SK-N-DZ (cell line): Measurements from ENCODE around the gene SMIM36. TPM values are rescaled to one million over a fixed set of nuclear protein-coding genes. Genes with fewer than 3 reads are reported as not detected.
A peak's percentile ranks its signal among the peaks of the same experiment; 100 is the strongest.
"Not testable (repeated sequence)": the region's sequence is repeated elsewhere in the genome, so short reads cannot be mapped to it uniquely, and the experiment has no call there.

ENCODE experiments used
- DNase-seq: peaks from one replicate; pipeline ENCODE4 v3.0.0-alpha.2; 2015; ENCODE audit warnings: low spot score
- polyA plus RNA-seq, 2 experiments: library from polyadenylated mRNA; depleted of rRNA; stranded (reverse); fragments of >200 nt; gene quantifications; 2 replicates each; pipeline ENCODE4 v1.2.3, GENCODE V29; 2014

The SMIM36 gene
- not detected in 2 replicates for polyA plus RNA-seq (2014; cell fraction: cytosol; rRNA removed)
- not detected in 2 replicates for polyA plus RNA-seq (2014; cell fraction: nucleus; rRNA removed)

DNA sequence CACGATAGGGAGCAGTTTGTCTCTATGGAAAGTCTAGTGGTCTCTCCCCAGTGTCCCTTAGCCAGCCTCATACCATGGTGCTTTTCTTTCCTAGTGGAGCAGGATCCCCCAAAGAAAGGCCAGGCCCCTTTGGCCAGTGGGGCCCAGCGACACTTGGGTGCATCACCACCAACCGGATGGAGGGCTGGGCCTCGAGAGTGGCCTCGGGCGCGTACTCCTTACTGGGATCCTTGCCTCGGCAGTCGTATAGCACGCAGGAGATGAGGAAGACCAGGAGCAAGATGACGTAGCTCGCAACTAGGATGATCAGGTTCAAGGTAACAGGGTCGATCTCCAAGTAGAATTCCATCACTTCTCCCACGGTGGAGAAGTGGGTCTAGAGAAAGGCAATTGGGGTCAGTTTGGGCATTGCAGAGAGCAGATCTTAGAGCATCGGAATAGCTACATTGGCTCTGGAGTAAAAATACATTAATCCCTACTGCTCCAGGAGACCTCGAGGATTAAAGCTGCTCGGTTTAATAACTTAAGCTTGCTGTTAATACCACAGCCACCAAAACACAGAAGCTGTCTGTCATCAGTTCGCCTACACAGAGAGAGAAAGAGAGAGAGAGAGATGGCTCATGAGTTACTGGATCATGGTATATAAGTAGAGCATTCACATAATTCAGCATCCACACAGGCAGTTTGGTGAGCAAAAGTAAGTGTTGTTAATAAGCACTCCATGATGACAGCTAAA is at the start of gene SMIM36:
TSS of gene SMIM36 (minus strand) at position 467 of the 736 bp plus-strand sequence.
- no peak for DNase-seq

GRCh38 chr17:55555772-55556171 is 44.5 kb upstream of the SMIM36 start:
- DNase-seq: no peak

- no peak for DNase-seq
These were observed 37.9 kb upstream of the SMIM36 start for GRCh38 chr17:55549140-55549539.

DNA sequence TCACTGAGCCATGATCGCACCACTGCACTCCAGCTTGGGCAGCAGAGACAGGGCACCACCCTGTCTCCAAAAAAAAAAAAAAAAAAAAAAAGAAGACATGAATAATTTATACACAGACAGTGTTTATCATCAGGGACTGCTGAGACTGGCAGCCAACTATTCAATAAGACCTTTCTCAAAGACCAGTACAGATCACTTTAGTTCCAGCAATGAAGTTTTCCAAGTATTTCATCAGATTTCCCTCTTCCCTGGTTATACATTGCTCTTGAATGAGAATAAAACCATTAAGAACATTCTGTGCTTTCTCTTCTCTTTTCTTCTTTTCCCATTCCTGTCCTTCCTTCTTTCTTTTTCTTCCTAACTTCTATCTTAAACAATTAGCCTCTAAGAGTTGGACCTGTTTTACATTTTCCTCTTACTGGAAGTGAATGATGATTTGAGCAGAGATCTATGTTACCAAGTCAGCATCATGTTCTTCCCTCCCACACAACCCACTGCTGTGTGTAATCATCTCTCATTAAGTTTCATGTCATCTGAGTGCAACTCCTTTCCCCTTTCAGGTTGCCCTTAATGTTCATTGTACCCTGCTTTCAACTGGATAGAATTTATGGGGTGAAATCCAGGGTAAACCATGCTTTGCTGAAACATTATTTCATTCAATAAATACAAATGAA is 35.9 kb upstream of the SMIM36 start:
- no peak for DNase-seq

GRCh38 chr17:55546481-55546880 is 35.2 kb upstream of the SMIM36 start:
- no peak for DNase-seq

- DNase-seq: no peak
These were observed 34.6 kb upstream of the SMIM36 start for GRCh38 chr17:55545806-55546205.

- no peak for DNase-seq
These were observed 32.5 kb upstream of the SMIM36 start for GRCh38 chr17:55543709-55544108.

DNA sequence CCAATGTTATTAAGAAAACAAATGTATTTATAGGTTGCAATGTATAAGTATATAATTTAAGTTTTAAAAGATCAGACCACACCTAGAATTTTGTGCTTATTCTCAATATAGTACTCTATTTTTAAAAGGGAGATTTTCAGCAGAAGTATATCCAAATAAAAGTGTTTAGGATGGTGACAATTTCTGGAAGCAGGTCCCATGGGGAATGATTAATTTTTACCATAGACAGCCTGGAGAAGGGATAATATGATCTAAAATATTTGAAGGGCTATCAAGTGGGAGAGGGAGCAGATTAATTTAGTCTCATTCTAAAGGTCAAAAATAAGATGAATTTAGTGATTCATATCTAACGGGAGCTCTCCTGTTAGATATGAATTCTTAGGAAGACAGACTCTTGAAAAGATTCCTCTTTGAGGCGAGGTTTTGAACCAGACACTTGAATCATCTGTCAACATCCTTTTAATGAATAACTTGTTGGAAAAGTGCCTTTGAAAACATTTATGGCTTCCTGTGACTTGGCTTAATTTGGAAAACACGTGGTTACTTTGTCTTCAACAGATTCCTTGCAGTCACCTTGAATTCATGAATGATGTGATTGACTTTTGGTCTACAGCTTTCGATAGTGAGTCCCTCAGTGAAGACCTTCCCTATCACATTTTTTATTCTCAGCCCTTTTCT is 29.3 kb upstream of the SMIM36 start:
- DNase-seq: no peak

DNA sequence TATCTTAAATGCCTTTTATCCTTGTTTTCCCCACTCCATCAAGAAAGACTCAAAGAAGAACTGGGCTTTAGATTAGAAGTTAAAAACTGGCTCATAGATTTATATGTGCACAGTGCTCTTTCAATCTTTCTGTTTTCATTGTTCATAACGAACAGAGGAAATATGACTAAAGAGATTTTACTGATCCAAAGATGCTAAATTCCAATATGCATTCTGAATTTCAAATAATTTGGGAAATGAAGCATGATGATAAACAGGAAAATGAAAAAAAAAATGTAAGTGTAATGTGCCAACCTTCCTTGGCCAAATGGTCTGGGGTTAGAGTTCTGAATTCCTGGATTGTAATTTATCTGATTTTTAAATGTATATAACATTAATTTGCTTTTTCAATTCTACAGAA is 25.0 kb upstream of the SMIM36 start:
- no peak for DNase-seq

DNA sequence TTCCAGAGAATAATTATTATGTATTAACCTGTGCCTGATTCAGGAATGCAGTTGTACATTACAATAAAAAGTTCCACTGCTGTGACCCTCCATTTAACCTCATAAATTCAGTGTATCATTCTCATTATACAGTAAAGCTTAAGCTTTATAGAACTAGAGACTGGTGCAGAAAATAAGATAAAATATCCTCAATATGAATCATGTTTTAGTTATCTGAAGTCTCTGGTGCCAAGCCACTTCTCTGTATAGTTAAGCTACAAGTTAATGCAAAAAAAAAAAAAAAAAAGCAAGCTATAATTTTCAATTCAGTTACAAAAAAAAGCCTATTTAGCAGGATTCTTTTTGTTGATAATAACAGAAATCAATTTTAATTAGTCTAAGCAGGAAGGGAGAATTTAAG is 22.4 kb upstream of the SMIM36 start:
- no peak for DNase-seq

- DNase-seq: no peak
These were observed 21.4 kb upstream of the SMIM36 start for GRCh38 chr17:55532670-55533069.

- DNase-seq: no peak
These were observed 19.9 kb upstream of the SMIM36 start for GRCh38 chr17:55531053-55531728.

DNA sequence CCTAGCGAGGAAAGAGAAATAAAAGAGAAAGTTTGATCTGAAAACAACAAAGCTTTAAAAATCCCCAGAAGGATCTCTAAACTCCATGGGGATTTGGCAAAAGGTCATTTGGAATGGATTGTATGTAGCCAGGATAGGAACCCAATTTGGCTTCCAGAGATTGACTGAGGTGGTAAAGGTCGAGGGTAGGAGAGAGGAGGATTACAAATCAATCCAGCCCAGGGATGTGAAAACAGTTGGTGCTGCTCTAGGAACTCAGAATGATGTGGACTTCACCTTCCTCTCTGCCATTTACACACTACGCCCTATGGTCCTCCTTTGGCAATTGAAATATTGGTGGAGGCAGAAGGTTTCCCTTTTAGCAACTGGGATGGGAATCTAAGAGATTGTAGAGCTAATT is 18.8 kb upstream of the SMIM36 start:
- no peak for DNase-seq

DNA sequence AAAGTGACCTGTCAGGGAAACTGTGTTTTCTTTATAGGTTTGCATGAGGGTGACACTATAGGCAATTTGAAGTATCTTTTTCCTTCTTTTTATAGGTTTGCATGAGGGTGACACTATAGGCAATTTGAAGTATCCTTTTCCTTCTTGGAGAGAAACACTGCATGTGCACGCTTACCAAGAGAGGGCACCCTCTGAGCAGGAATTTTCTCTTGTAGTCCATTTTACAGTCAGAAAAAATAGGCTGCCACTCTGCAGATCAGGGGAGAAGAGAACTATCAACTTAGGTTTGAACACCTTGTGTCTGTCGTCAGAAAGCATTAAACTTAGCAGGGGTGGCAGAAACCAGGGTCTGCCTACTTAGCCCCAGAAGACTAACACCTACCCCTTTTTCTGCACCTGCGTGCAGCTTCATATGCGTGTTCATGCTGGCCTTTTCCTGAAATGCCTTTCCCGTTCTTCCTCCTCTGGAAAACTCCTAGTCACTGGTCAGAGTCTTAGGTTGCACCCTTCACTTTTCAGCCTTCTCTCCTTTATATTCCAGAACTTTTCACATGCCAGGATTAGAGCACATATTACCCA is 16.4 kb upstream of the SMIM36 start:
- DNase-seq: peak; percentile 62

DNA sequence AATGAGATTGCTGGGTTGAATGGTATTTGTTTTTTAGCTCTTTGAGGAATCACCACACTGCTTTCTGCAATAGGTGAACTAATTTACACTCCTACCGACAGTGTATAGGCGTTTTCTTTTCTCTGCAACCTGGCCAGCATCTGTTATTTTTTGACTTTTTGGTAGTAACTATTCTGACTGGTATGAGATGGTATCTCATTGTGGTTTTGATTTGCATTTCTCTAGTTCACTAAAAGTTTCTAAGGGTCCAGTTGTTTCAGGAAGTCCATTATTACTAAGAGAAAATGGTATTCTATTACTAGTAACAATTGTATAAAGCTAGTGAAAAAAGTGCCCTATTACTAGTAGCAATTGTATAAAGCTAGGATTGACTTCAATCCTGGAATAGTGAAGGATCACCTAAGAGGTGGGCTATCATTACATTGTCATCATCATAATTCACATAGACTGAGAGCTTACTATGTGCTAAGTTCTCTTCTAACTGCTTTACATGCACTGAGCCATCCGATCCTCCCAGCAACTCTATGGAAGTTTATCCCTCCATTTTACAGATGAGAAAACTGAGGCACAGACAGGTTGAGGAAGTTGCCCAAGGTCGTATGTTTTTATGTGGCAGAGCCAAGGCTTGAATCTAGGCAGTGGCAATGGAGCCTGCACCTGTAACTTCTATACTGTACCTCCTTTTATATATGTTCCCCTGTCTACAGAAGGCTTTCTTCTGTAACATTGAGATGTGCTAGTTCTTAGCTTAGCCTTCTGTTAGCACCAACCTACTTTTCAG is 13.4 kb upstream of the SMIM36 start:
- DNase-seq: no peak

DNA sequence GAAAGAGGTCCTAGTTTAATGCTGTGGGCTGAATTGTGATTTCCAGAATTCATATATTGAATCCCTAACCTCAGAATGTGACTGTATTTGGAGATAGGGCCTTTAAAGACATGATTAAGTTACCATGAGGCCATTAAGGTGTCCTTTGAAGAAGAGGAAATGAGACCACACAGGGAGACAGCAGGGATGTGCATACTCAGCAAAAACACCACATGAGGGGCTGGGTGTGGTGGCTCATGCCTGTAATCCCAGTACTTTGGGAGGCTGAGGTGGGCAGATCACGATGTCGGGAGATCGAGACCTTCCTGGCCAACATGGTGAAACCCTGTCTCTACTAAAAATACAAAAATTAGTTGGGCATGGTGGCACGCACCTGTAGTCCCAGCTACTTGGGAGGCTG is 11.8 kb upstream of the SMIM36 start:
- not testable (repeated sequence) for DNase-seq

DNA sequence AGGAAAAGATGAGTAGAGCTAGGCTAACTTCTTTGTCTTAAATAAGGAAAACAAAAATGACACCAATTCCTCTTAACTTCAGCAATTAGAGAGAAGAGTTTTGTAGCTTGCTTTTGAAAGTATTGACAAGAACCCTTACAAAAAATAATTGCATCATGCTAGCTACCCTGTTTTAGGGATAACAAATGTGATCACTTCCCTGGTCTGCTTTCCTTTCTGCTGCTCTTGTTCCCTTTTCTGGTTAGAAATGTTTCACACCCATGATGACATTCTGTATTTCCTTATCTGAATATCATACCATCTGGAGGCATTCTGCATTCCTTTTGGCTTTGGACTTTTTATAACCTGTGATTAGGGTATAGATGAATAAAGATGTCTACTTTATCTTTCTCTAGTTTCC is 9.9 kb upstream of the SMIM36 start:
- no peak for DNase-seq

DNA sequence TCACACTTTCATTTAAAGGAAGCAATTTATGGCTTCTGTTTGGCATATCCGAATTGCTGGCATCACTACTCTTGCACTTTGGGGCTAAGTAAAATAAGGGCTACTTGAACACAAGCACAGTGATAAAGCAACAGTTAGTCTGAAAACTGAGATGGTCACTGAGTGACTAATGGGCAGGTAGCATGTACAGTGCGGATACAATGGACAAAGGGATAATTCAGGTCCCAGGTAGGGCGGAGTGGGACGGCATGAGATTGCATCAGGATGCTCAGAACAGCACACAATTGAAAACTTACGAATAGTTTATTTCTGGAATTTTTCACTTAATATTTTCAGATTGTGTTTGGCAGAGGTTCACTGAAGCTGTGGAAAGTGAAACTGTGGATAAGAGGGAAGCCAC is 9.2 kb upstream of the SMIM36 start:
- DNase-seq: no peak

DNA sequence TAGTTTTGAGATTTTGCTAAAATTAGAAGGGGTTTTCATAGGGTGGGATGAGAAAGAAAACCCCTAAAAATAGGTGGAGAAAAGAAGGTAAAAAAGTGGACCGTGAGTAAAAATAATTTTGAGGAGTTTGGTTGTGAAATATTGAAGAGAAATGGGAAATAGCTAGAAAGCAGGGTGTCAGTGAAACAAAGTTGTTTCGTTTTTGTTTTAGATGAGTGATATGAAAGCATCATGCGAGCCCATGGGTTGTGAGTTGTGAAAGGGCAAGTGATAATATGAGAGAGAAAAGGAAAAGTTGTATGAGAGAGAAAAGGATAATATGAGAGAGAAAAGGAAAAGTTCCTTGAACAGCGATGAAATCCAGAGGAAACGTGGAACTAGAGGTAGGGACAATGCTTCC is 7.3 kb upstream of the SMIM36 start:
- DNase-seq: no peak

DNA sequence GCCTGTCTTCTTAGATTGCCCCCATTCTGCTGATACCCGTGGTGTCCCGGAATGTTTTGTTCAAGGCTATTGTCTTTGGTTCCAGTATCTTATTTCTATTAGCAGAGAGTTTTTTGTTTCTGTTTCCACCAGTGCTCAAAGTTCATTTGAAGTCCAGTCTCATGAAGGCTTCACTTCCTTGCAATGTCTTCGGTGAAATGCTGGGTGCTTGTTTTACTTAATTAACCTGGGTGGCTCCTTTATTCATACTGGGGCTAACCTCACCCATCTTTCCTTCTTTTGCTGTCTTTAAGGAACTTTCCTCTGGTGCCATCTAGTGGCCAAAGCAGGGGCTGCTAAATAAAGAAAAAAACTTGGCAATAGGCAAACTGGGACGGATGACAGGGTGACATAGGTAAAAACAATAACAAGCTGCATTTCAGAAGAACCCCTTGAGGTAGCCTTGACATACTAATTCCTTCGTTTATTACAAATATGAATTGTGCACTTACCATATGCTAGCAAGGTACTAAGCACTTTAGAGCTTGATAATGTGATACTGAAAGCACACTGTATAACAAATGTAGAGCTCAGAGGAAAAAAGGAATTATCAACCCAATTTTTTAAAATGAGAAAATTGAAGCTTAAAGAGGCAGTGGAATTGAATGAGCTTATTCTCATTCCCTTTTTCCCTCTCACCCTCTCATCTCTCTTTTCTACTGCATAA is 2.8 kb upstream of the SMIM36 start:
- DNase-seq: peak; percentile 86
